Central memory CD8-positive, alpha-beta T cell (primary cell): ENCODE results near the gene ITGA11.
"Not testable (repeated sequence)": the region's sequence is repeated elsewhere in the genome, so short reads cannot be mapped to it uniquely, and the experiment has no call there.

ENCODE experiments used
- ATAC-seq: fragments of 150-1000 bp; cut with Tn5 transposase; replicated peaks from 2 replicates; pipeline ENCODE4 v1.10.0; 2022; ENCODE audit warnings: mild to moderate bottlenecking, moderate FRiP score, moderate number of reproducible peaks; ENCODE audit not compliant: poor library complexity, severe bottlenecking; ENCODE audit errors: extremely low read depth
- DNase-seq, 2 donors: peaks; one replicate each; pipeline ENCODE4 v3.0.0; 2021; ENCODE audit warnings: low spot score in 2 of 2
- H3K27ac Mint-ChIP-seq: one replicate; pipeline ENCODE4 v1.8.0; 2022; ENCODE audit warnings: low read depth, mild to moderate bottlenecking, moderate library complexity, mixed read lengths
- H3K27me3 Mint-ChIP-seq: one replicate; pipeline ENCODE4 v1.8.0; 2022; ENCODE audit warnings: mixed read lengths
- H3K36me3 Mint-ChIP-seq: one replicate; pipeline ENCODE4 v1.8.0; 2022; ENCODE audit warnings: mild to moderate bottlenecking, moderate library complexity, mixed read lengths; ENCODE audit not compliant: insufficient read depth
- H3K4me1 Mint-ChIP-seq: one replicate; pipeline ENCODE4 v1.8.0; 2022; ENCODE audit warnings: mixed read lengths
- H3K4me3 Mint-ChIP-seq: one replicate; pipeline ENCODE4 v1.8.0; 2022; ENCODE audit warnings: mild to moderate bottlenecking, moderate library complexity, mixed read lengths
- H3K9me3 Mint-ChIP-seq: one replicate; pipeline ENCODE4 v1.8.0; 2022; ENCODE audit warnings: mixed read lengths

Gene ITGA11

DNA sequence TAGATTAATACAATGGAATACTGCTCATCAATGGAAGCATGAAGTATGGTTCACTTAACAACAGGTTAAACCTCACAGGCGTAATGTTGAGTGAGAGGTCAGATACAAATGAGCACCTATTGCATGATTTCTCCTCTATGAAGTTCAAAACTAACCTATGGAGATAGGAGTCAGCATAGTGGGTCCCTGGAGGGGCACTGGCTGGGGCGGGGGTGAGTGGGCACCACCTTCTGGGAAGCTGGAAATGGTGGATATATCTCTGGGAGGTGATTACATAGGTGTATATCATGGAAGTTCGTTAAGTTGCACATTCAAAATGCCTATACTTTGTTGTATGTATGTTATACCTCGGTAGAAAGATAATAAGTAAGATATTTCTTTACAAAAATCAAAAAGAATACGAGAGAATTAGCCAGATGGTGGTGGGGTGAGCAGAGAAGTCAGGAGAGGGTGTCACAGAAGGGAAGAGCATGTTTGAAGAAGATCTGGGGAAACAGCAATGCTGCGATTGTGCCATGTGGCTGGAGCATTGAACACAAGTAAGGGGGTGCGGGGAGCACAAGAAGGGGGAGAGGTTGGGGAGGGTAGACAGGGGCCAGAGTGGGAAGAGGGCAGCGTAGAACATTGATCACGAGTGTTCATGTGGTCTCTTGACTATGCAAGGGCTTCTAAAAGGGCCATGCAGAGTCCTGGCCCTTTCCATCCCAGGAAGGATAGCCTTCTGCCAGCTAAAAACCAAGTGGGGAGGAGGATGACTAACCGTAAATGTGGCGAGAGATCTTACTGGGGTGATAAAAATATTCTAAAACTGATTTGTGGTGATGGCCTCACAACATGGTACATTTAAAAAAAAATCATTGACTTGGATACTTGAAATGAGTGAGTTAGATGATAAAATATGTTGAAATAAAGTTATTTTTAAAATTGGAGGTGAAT, 30.2 kb downstream of the ITGA11 start:
- no peaks in the 10 kb centered on the region for H3K9me3 Mint-ChIP-seq
- no peak for ATAC-seq
- no peaks in the 10 kb centered on the region for H3K4me1 Mint-ChIP-seq
- peaks cover 1% of the 10 kb centered on the region for H3K36me3 Mint-ChIP-seq
- H3K4me3 Mint-ChIP-seq: no peak overlapping the region
- DNase-seq: no peak
- H3K27ac Mint-ChIP-seq: no peak overlapping the region
- H3K27me3 Mint-ChIP-seq: no peaks in the 10 kb centered on the region

DNA sequence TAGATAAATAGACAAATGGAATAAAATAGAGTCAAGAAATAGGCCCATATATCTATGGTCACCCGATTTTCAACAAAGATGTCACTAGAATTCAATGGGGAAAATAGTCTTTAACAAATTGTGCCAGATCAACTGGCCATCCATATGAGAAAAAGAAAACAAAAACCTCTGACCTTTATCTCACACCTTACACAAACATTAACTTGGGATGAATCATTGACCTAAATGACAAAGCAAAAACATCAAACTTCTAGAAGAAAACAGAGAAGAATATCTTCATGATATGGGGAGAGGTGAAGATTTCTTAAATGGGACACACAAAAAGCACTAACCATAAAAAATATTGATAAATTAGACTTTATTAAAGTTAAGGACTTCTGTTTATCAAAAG, 31.9 kb downstream of the ITGA11 start:
- H3K27ac Mint-ChIP-seq: no peak overlapping the region
- H3K9me3 Mint-ChIP-seq: no peaks in the 10 kb centered on the region
- H3K36me3 Mint-ChIP-seq: peaks cover 1% of the 10 kb centered on the region
- no peaks in the 10 kb centered on the region for H3K27me3 Mint-ChIP-seq
- H3K4me1 Mint-ChIP-seq: no peaks in the 10 kb centered on the region
- H3K4me3 Mint-ChIP-seq: no peak overlapping the region
- DNase-seq: no peak
- ATAC-seq: no peak

GRCh38 chr15:68399096-68400065, 32.6 kb downstream of the ITGA11 start:
- DNase-seq: no peak
- Mint-ChIP-seq H3K36me3 (peaks cover 1% of the 10 kb centered on the region), H3K27me3 (no peaks in the 10 kb centered on the region), H3K4me3 (no peak overlapping the region), H3K9me3 (no peaks in the 10 kb centered on the region), H3K27ac (no peak overlapping the region), H3K4me1 (no peaks in the 10 kb centered on the region)
- no peak for ATAC-seq

GRCh38 chr15:68397999-68398398, 34.0 kb downstream of the ITGA11 start:
- not testable (repeated sequence) for ATAC-seq, H3K4me3 Mint-ChIP-seq, H3K36me3 Mint-ChIP-seq, H3K9me3 Mint-ChIP-seq, DNase-seq, H3K27ac Mint-ChIP-seq, H3K4me1 Mint-ChIP-seq, H3K27me3 Mint-ChIP-seq

- H3K4me3 Mint-ChIP-seq: no peak overlapping the region
- no peaks in the 10 kb centered on the region for H3K27me3 Mint-ChIP-seq
- H3K9me3 Mint-ChIP-seq: no peaks in the 10 kb centered on the region
- peaks cover 1% of the 10 kb centered on the region for H3K36me3 Mint-ChIP-seq
- H3K27ac Mint-ChIP-seq: no peak overlapping the region
- H3K4me1 Mint-ChIP-seq: no peaks in the 10 kb centered on the region
- no peak for ATAC-seq
- DNase-seq: no peak
Measured at GRCh38 chr15:68396068-68396467, 35.9 kb downstream of the ITGA11 start.

DNA sequence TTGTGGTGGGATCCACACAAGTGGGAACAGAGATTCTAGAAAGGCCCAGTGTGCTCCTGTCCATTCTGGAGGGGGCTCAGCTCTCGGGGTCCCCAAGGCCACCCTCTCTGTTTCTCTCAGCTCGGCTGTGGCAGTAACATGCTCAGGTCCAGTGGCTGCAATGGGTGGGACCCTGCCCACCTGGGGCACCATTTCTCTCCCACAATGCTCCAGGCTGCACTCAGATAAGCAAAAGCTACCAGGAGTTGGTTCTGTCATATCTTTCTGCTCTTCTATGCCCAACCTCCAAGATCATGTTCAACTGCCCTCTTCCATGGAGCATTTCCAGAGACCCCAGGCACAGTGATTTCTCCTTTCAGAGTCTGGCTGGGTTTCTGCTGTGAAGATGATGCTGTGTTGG, 40.8 kb downstream of the ITGA11 start:
- Mint-ChIP-seq H3K4me3 (no peak overlapping the region), H3K4me1 (no peaks in the 10 kb centered on the region), H3K9me3 (no peaks in the 10 kb centered on the region), H3K27ac (no peak overlapping the region), H3K27me3 (no peaks in the 10 kb centered on the region), H3K36me3 (no peaks in the 10 kb centered on the region)
- ATAC-seq (no peak), DNase-seq (no peak)

- Mint-ChIP-seq H3K27ac (no peak overlapping the region), H3K27me3 (no peaks in the 10 kb centered on the region), H3K4me1 (no peaks in the 10 kb centered on the region), H3K9me3 (no peaks in the 10 kb centered on the region), H3K36me3 (no peaks in the 10 kb centered on the region), H3K4me3 (no peak overlapping the region)
- DNase-seq (no peak), ATAC-seq (no peak)
Measured at GRCh38 chr15:68389936-68390817, 41.8 kb downstream of the ITGA11 start.

DNA sequence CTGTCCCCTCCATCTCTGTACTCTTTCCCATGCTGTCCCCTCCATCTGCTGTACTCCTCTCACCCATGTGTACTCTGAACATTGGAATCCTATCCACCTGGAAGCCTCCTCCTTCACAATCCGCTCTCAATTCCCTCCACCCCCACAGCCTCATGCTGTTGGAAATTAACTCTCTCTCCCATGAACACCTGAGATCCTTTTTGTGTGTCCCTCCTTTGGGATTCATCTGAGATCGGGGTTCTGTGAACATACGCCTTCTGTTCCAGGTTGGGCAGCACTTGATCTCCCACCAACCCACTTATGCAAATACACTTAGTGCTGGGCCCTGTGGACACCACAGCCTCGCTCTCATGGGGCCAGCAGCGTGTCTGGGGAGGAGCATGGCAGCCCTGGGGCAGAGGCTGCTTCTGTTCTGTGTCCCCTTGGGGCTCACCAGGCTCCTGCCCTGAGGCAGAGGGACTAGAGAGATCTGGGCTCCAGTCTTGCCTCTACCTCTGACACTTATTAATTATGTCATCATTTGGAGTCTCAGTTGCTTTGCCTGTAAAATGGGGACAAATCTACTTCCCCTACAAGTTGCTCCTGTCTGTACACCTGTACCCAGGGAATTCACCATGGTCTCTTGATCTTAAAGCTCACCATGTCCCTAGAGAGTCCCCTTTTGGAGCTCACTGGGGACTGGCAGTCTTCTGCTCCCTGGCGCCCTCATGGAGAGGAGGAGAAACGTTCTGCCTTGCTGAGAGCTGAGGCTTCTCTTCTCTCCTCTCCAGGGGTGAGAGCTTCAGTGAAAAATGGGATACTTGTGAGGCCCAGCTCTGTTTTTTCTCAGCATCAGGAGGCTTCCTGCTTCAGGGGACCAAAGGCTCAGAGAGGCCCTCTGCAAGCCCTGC, 42.7 kb downstream of the ITGA11 start:
- Mint-ChIP-seq H3K27ac (no peak overlapping the region), H3K36me3 (no peaks in the 10 kb centered on the region)

GRCh38 chr15:68387381-68388143, 44.4 kb downstream of the ITGA11 start:
- Mint-ChIP-seq H3K9me3 (no peaks in the 10 kb centered on the region), H3K36me3 (no peaks in the 10 kb centered on the region), H3K4me3 (no peak overlapping the region), H3K4me1 (no peaks in the 10 kb centered on the region), H3K27me3 (no peaks in the 10 kb centered on the region), H3K27ac (no peak overlapping the region)
- DNase-seq: no peak
- ATAC-seq: no peak

More for the DNA sequence above, 42.7 kb downstream of the ITGA11 start:
- no peaks in the 10 kb centered on the region for H3K4me1 Mint-ChIP-seq
- H3K4me3 Mint-ChIP-seq: no peak overlapping the region
- no peaks in the 10 kb centered on the region for H3K9me3 Mint-ChIP-seq
- ATAC-seq: no peak
- no peak for DNase-seq
- H3K27me3 Mint-ChIP-seq: no peaks in the 10 kb centered on the region

GRCh38 chr15:68386587-68387288, 45.2 kb downstream of the ITGA11 start:
- Mint-ChIP-seq H3K4me3 (no peak overlapping the region), H3K4me1 (no peaks in the 10 kb centered on the region), H3K36me3 (no peaks in the 10 kb centered on the region), H3K27me3 (no peaks in the 10 kb centered on the region), H3K27ac (no peak overlapping the region), H3K9me3 (no peaks in the 10 kb centered on the region)
- DNase-seq (no peak), ATAC-seq (no peak)
